Measurements from ENCODE around the gene TNFAIP8L1.
"Not testable (repeated sequence)": the region's sequence is repeated elsewhere in the genome, so short reads cannot be mapped to it uniquely, and the experiment has no call there.

TNFAIP8L1 gene

GRCh38 chr19:4594201-4594600, 45.1 kb upstream of the TNFAIP8L1 start:
- in situ Hi-C loops (cut with MboI; ENCODE audit: low sequenced_read_pairs, unreplicated experiment), result no loop called here
- TF ChIP-seq CTCF (IDR thresholded peaks at IDR 0.05; ENCODE audit: borderline replicate concordance, control extremely low read depth, extremely low read depth, insufficient read depth, missing control alignments), result no peak
- no peak for DNase-seq (ENCODE audit: low spot score)

- DNase-seq (ENCODE audit: low spot score); in situ Hi-C loops (cut with MboI; ENCODE audit: low sequenced_read_pairs, unreplicated experiment): not testable (repeated sequence)
These were observed 44.2 kb upstream of the TNFAIP8L1 start for GRCh38 chr19:4595158-4595557.

- no peak for TF ChIP-seq CTCF (IDR thresholded peaks at IDR 0.05; ENCODE audit: borderline replicate concordance, control extremely low read depth, extremely low read depth, insufficient read depth, missing control alignments)
- DNase-seq (ENCODE audit: low spot score), result no peak
- in situ Hi-C loops (cut with MboI; ENCODE audit: low sequenced_read_pairs, unreplicated experiment), result no loop called here
These were observed 43.0 kb upstream of the TNFAIP8L1 start for GRCh38 chr19:4596033-4596904.

- DNase-seq (ENCODE audit: low spot score), result no peak
- no peak for TF ChIP-seq CTCF (IDR thresholded peaks at IDR 0.05; ENCODE audit: borderline replicate concordance, control extremely low read depth, extremely low read depth, insufficient read depth, missing control alignments)
- in situ Hi-C loops (cut with MboI; ENCODE audit: low sequenced_read_pairs, unreplicated experiment), result no loop called here
These were observed 41.9 kb upstream of the TNFAIP8L1 start for GRCh38 chr19:4597278-4597974.

GRCh38 chr19:4597975-4598671, 41.2 kb upstream of the TNFAIP8L1 start:
- in situ Hi-C loops (cut with MboI; ENCODE audit: low sequenced_read_pairs, unreplicated experiment), result no loop called here
- TF ChIP-seq CTCF (IDR thresholded peaks at IDR 0.05; ENCODE audit: borderline replicate concordance, control extremely low read depth, extremely low read depth, insufficient read depth, missing control alignments), result no peak

GRCh38 chr19:4598712-4599111, 40.6 kb upstream of the TNFAIP8L1 start:
- DNase-seq (ENCODE audit: low spot score), result no peak
- in situ Hi-C loops (cut with MboI; ENCODE audit: low sequenced_read_pairs, unreplicated experiment), result no loop called here
- TF ChIP-seq CTCF (IDR thresholded peaks at IDR 0.05; ENCODE audit: borderline replicate concordance, control extremely low read depth, extremely low read depth, insufficient read depth, missing control alignments), result no peak

More at GRCh38 chr19:4597975-4598671, 41.2 kb upstream of the TNFAIP8L1 start:
- peak; percentile 92 for DNase-seq (ENCODE audit: low spot score)

All from GM13976 (cell line).